Measurements from ENCODE around the gene CEP41. TPM values are rescaled to one million over a fixed set of nuclear protein-coding genes. Genes with fewer than 3 reads are reported as not detected.

CEP41 gene, protein sequence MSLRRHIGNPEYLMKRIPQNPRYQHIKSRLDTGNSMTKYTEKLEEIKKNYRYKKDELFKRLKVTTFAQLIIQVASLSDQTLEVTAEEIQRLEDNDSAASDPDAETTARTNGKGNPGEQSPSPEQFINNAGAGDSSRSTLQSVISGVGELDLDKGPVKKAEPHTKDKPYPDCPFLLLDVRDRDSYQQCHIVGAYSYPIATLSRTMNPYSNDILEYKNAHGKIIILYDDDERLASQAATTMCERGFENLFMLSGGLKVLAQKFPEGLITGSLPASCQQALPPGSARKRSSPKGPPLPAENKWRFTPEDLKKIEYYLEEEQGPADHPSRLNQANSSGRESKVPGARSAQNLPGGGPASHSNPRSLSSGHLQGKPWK
- total RNA-seq = 1.9 TPM

DNA sequence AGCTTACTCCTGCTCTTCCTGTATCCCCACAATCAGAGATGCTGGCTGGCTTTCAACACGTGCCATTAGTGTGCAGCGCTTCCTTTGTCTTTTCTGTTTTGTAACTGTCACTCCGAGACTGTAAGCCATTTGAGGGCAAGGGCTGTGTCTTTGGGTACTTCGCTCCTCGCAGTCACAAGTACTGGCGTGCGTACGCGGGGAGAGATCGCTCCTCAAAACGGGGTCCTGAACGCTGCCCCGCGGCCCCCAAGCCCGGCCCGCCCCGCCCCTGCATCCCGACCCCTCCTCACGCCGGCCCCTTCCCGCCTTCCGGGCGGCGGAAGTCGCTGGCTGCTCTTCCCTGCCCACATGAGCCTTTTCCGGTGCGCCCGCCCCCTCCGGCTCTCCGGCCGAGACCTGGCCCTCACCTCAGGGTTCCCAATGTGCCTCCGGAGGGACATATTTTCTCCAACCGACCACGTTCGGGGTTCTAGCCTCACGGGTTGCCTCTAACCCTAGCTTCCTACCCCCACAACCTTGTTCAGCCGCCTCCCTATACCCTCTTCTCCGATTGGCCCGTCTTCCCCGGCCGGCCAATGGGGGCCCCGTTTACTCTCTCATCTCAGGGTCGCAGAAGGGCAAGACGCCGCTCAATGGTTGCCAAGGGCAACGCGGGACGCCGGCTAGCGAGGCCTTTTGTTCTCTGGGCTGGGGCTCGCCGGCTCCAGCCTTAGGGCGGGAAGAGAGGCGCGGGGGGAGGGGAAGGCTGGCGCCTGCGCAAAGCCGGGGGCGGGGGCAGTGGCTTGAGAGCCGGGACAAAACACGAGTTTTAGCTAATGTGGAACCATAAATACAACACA lies at the start of gene CEP41:
Gene CEP41 (minus strand): TSS at position 490 of the 839 bp plus-strand sequence. CDS start 50 bp downstream, at position 440.
- no peaks in the 10 kb centered on the region for H3K9me3 ChIP-seq (ENCODE audit: low read depth, low read length)
- H3K4me3 ChIP-seq (ENCODE audit: low read length) = peak within 1 kb of the TSS; percentile 79
- no peaks in the 10 kb centered on the region for H3K27me3 ChIP-seq (ENCODE audit: insufficient read depth, low read length)
- peaks cover 14% of the 10 kb centered on the region for H3K4me1 ChIP-seq (ENCODE audit: insufficient read depth, low read length)

DNA sequence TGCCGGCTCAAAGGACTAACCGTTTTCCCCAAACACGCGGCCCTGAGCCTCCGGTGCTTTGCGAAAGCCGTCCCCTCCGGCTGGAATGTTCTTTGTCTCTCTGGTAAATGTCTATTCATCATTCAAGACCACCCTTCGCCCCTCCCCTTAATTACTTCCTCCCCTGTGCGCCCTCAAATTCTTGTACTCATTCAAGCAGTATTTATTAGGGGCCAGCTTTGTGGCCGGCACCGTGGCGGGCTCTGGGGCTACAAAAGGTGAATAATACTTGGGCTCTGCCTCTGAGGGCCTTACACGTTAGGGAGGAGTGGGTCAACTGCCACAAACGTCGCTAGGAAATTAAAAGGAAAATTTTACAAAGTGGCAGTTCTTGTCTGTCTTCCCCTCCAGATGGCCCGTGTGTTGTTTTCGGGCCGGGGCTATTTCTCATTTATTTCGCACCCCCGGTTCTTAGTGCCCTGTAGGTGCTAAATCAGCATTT lies 49.5 kb upstream of the CEP41 start:
- Histone ChIP-seq H3K9me3 (ENCODE audit: low read depth, low read length) (no peaks in the 10 kb centered on the region), H3K4me1 (ENCODE audit: insufficient read depth, low read length) (peaks cover 54% of the 10 kb centered on the region), H3K4me3 (ENCODE audit: low read length) (no peak overlapping the region), H3K27me3 (ENCODE audit: insufficient read depth, low read length) (peaks cover 48% of the 10 kb centered on the region)

DNA sequence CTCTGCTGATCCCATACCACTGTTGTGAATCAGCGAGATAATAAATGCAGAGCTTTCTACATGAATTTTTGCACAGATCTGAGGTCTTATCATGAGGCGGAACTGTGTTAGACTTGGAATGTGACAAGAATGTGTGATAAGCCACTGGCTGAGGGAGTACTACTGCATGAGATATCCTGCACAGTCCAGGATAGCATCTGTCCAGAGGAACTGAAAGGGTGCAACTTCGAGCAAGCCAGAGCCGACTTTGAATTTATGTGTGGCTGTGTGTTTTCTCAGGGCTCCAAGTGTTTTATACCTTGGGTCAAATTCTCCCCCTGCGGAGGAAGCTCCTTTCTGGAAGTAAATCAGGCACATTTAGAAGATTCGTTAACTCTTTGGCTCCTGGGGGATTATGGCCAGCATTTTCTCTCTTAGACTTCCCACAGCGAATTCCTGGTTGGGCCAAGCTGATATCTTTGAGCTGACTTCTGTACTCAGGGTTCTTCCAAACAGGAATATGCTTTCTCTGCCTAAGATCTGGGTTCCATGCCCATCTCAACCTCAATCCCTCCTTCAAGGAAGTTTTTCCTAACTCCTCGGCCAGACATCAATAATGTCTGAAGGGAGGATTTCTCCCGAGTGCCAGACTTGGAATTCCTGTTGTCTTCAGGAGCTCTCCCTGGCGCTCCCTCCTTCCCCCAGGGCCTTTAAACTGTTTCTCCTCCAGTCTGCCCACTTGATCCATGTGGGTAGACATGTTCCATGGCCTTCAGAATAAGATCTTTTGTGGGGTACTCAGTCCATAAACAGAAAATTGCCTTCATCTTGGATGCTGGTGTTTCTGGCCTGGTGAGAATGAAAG lies 48.5 kb upstream of the CEP41 start:
- Histone ChIP-seq H3K9me3 (ENCODE audit: low read depth, low read length) (no peaks in the 10 kb centered on the region), H3K27me3 (ENCODE audit: insufficient read depth, low read length) (peaks cover 54% of the 10 kb centered on the region), H3K4me1 (ENCODE audit: insufficient read depth, low read length) (peaks cover 54% of the 10 kb centered on the region), H3K4me3 (ENCODE audit: low read length) (no peak overlapping the region)

DNA sequence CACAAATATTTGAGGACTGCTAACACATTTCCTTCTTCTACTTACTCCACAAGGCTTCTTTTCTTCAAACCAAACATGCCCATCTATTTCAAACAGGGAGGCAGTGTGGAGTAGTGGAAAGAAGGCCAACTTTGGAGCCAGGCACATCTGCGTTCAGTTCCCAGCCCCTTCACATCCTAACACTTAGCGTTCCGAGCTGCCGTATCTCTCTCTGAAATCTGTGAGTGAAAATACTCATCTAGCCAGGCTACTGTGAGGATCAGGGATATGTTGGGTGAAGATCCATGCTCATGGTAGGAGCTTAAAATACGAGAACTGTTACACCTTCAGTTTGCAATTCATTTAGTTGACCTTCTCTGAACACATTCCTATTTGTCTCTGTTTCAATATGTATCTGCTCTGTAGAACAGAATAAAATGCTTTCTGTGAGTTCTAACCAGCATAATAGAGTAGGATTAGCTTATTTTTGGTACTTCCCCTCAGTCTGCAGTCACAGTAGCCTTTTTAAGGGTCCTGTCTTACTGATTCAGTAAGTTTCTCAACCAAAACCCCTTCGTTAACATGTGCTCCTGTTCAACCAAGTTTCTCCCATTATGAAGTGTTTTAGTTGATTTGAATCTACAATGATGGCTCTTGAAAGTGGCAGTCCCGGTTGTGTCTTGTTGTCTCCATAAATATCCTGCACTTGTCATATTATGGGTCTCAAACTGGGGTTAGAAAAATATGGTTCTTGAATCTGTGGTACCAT lies 47.8 kb upstream of the CEP41 start:
- Histone ChIP-seq H3K4me3 (ENCODE audit: low read length) (no peak overlapping the region), H3K4me1 (ENCODE audit: insufficient read depth, low read length) (peaks cover 49% of the 10 kb centered on the region), H3K27me3 (ENCODE audit: insufficient read depth, low read length) (peaks cover 46% of the 10 kb centered on the region), H3K9me3 (ENCODE audit: low read depth, low read length) (no peaks in the 10 kb centered on the region)

DNA sequence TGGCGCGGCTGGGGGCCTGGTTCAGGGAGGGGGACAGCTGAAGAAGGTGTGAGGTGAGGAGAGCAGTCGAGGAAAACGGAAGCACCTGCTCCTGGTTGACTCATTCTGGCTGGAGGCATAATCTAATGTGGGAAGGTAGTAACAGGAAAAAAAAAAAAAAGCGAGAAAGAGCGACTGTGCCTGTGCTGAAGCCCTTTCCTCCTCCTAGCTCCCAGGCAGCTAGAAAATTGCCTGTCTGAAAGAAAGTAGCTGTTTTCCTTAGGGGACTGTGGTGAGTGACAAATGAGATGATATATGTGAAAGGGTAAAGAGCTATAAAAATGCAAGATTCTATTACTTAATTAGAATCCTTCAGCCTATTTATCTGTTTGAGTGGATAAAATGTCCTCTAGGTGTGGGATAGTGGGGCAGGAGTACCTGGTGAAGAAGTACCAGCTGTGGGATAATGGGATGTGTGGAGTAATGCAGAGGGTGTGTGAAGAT lies 46.2 kb upstream of the CEP41 start:
- H3K9me3 ChIP-seq (ENCODE audit: low read depth, low read length) = no peaks in the 10 kb centered on the region
- H3K27me3 ChIP-seq (ENCODE audit: insufficient read depth, low read length) = peaks cover 37% of the 10 kb centered on the region
- peak overlapping the region; percentile 50 for H3K4me3 ChIP-seq (ENCODE audit: low read length)
- H3K4me1 ChIP-seq (ENCODE audit: insufficient read depth, low read length) = peaks cover 34% of the 10 kb centered on the region

DNA sequence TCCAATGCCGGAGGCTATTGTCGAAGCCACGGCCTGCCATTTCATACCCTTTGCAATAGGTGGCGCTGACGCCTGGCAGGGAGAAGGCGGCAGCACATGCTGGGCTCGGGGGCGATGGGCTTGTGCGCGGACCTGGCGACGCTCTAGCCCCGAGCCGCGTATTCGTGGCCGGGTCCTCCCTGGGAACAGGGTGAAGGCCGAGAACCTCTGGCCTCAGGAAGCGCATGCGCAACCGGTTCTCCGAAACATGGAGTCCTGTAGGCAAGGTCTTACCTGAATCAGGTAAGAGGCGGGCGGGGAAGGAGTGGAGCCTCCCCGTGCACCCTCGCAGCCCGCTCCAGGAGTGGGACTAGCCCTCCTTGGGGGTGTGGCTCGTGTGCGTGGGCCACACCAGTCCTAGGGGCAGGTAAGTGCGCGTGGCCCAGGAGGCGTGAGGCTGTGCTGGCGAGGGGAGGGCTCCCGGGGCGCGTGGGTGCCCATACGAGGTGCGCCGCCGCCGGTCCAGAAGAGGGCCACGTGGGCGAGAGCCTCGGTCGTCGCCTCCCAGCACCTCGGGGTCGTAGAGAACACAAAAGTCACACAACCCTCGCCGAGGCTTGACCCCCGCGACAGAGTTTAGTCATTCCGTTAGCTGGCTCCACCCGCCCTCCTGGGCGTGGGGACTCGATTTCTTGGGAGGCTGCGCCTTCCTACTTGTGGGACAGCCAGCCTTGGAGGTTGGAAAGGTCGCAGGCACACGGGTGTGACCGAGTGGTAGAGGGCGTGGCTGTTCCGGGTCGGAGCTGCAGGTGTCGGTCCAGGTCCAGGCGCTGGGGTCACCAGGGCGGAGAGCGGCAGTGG lies 45.5 kb upstream of the CEP41 start:
- H3K27me3 ChIP-seq (ENCODE audit: insufficient read depth, low read length) = peaks cover 35% of the 10 kb centered on the region
- H3K9me3 ChIP-seq (ENCODE audit: low read depth, low read length) = no peaks in the 10 kb centered on the region
- H3K4me3 ChIP-seq (ENCODE audit: low read length) = peak overlapping the region; percentile 50
- H3K4me1 ChIP-seq (ENCODE audit: insufficient read depth, low read length) = peaks cover 28% of the 10 kb centered on the region

DNA sequence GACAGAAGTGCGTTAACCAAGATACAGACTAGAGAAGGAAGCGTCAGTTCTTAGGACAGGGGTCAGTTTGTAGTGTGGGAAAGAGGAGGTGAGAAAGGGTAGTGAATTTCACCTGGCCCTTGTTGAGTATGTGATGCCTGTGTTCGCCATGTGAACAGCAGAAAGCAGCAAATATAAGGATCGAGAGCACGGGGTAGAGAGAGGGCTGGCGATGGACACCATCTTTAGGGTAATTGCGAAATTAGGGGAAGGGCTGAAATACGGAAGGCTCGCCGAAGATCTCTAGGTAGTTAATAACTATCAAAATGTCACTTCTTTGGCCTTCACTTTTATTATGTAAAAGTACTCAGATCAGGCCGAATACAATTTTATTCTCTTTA lies 44.9 kb upstream of the CEP41 start:
- Histone ChIP-seq H3K4me3 (ENCODE audit: low read length) (peak overlapping the region; percentile 50), H3K4me1 (ENCODE audit: insufficient read depth, low read length) (peaks cover 21% of the 10 kb centered on the region), H3K27me3 (ENCODE audit: insufficient read depth, low read length) (peaks cover 32% of the 10 kb centered on the region), H3K9me3 (ENCODE audit: low read depth, low read length) (no peaks in the 10 kb centered on the region)

DNA sequence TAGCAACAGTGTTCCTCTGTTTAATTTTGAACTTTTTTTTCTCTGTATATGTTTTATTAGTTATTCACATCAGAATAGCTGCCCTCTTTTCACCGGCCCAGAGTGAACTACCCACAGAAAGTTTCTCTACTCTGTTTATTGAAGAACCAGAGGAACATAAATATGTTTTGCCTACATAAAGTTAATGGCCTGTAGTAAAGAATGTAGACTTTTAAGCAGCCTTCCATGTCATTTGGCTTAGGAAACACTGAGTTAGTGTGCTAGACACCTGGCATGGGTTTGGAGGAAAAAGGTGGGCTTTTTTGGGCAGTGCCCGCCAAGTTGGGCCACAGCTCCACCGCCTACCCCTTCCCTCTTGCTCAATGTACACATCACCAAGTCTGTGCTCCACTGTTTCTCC lies 42.2 kb upstream of the CEP41 start:
- peaks cover 14% of the 10 kb centered on the region for H3K27me3 ChIP-seq (ENCODE audit: insufficient read depth, low read length)
- peaks cover 21% of the 10 kb centered on the region for H3K4me1 ChIP-seq (ENCODE audit: insufficient read depth, low read length)
- H3K9me3 ChIP-seq (ENCODE audit: low read depth, low read length) = no peaks in the 10 kb centered on the region
- H3K4me3 ChIP-seq (ENCODE audit: low read length) = no peak overlapping the region

DNA sequence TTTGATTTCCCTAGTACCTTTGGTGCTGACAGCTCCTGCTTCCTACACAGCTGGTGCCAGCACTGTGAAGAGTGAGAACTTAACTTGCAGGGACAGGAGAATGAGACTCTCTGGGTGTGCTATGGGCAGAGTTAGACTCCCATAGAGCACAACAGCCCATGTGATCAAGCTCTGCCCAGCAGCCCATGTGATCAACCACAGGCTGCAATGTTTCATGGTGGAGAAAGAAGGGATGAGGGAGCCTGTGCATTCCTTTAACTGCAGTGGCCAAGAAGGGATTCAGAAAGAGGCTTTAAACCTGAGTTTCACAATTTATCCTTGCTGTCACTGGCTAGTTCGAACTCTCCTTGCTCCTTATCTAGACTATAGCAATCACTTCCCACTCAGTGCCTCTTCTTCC lies 41.1 kb upstream of the CEP41 start:
- H3K27me3 ChIP-seq (ENCODE audit: insufficient read depth, low read length) = peaks cover 14% of the 10 kb centered on the region
- peaks cover 19% of the 10 kb centered on the region for H3K4me1 ChIP-seq (ENCODE audit: insufficient read depth, low read length)
- no peaks in the 10 kb centered on the region for H3K9me3 ChIP-seq (ENCODE audit: low read depth, low read length)
- no peak overlapping the region for H3K4me3 ChIP-seq (ENCODE audit: low read length)

DNA sequence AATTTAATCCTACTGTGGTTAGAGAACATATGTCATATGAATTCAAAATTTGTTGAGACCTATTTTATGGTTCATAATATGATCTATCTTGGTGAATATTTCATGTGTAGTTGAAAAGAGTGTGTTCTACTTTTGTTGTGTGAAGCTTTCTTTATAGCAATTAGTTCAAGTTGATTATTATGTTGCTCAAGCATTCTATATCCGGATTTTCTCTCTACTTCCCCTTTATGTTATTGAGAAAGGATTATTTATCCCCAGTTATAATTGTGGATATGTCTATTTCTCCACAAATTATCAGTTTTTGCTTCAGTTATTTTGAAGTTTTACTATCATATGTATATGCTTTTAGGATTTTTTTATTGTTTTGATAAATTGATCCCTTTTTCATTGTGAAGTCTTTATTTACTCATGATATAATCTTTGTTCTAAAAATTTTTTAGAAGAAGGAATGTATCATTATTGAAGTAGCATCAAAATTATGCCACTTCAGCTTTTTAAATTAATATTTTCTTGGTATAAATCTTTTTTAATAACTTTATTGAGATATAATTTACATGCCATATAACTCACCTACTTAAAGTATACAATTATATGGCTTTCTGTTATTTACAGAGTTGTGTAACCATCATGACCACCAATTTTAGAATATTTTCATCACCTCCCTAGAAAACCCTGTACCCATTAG lies 39.0 kb upstream of the CEP41 start:
- peaks cover 6% of the 10 kb centered on the region for H3K27me3 ChIP-seq (ENCODE audit: insufficient read depth, low read length)
- H3K4me1 ChIP-seq (ENCODE audit: insufficient read depth, low read length) = peaks cover 12% of the 10 kb centered on the region
- H3K4me3 ChIP-seq (ENCODE audit: low read length) = no peak overlapping the region
- no peaks in the 10 kb centered on the region for H3K9me3 ChIP-seq (ENCODE audit: low read depth, low read length)

DNA sequence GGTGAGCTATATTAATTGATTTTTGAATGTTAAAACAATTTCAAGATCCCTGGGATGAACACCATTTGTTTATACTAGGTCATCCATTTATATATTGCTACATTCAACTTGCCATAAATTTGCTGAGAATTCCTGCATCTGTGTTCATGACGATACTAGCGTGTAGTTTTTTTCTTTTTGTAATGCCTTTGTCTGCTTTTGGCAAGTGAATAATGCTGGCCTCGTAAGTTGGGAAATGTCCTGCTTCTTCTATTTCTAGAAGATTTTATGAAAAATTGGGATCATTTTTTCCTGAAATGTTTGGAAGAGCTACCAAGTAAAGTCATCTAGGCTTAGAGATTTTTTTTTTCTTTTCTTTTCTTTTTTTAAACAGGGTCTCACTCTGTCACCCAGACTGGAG lies 38.2 kb upstream of the CEP41 start:
- H3K27me3 ChIP-seq (ENCODE audit: insufficient read depth, low read length) = peaks cover 4% of the 10 kb centered on the region
- H3K9me3 ChIP-seq (ENCODE audit: low read depth, low read length) = no peaks in the 10 kb centered on the region
- H3K4me3 ChIP-seq (ENCODE audit: low read length) = no peak overlapping the region
- H3K4me1 ChIP-seq (ENCODE audit: insufficient read depth, low read length) = peaks cover 15% of the 10 kb centered on the region

DNA sequence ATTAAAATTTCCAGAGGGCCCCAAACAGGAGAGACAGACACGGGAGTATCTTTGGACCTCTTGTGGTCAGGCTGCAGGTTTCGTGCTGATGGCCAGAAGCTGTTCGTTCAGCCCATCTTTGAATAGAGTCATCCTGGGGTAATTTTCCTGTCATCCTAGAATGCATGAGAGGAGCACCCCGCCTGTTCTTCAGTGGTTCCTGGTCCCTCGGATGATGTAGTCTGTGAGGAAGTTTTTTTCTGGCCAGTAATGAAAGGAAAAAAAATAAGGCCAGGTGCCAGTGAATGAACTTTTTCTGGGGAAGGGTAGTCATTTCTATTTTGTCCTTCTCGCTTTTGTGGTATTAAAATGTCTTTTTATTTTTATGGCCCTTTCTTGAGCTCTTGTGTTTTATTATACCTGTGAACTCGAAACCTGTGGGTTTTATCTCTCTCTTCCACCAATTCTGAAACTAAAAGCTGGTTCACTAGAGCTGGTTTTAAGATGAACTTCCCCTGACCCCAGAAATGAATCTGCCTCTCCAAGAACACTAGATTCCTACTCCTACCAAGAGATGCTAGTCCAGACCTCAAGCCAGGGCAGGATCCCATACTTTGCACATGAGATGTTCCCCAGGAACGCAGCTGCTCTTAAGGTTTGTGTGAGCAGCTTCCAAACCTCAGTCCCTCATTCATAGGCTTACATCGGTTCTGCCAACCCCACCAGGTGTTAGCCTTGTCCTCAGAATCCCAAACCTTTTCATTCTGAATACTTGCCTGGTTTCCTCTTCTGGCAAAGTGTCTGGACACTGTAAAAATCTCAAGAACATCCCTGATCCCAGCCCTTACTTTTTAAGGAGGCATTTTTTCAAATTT lies 35.7 kb upstream of the CEP41 start:
- H3K9me3 ChIP-seq (ENCODE audit: low read depth, low read length) = no peaks in the 10 kb centered on the region
- H3K4me1 ChIP-seq (ENCODE audit: insufficient read depth, low read length) = peaks cover 26% of the 10 kb centered on the region
- no peak overlapping the region for H3K4me3 ChIP-seq (ENCODE audit: low read length)
- H3K27me3 ChIP-seq (ENCODE audit: insufficient read depth, low read length) = no peaks in the 10 kb centered on the region
